GM18870 (cell line): ENCODE measurements around the gene SLCO3A1.

Source experiments
- ATAC-seq: cut with Tn5 transposase; IDR thresholded peaks from one replicate; pipeline ENCODE4 v1.9.1; 2021; ENCODE audit warnings: moderate library complexity; ENCODE audit not compliant: unreplicated experiment

The SLCO3A1 gene

DNA sequence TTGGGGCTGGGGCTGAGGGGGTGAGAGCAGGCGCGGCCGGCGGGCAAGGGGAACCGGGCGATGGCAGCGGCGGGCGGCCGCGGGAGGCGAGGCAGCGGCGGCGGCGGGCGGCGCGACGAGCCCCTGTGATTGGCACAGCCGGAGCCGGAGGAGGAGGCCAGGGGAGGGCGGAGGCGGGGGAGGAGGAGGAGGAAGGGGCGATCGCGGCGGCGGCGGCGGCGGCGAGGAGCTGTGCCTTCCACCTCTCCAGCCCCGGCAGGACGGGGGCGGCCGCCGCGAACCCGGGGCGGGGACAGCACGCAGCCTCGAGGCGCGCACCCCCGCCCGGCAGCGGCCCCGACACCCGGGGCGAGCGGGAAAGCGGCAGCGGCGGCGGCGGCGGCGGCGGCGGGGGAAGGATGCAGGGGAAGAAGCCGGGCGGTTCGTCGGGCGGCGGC is at the start of gene SLCO3A1:
SLCO3A1 (plus strand) TSS at position 198 of the 437 bp plus-strand sequence.
- ATAC-seq = no peak

DNA sequence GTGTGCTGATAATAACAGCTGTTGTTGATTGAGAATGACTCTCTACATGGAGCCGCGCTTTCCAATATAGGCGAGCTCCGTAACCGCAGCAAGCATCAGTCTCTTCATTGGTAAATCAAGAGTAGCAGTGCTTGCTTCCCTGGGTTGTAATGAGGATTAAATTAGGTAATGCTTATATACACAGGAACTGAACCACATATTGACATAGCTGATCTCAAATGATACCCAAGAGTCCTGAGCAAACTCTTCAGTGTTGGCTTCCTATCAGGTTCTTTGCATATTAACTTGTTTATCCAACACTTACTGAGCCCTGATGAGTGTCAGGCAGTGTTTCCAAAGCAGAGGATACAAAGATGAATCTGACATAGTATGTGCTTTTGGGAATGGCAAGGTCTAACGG is 46.4 kb upstream of the SLCO3A1 start:
- no peak for ATAC-seq

GRCh38 chr15:91813924-91814323 is 39.6 kb upstream of the SLCO3A1 start:
- no peak for ATAC-seq

DNA sequence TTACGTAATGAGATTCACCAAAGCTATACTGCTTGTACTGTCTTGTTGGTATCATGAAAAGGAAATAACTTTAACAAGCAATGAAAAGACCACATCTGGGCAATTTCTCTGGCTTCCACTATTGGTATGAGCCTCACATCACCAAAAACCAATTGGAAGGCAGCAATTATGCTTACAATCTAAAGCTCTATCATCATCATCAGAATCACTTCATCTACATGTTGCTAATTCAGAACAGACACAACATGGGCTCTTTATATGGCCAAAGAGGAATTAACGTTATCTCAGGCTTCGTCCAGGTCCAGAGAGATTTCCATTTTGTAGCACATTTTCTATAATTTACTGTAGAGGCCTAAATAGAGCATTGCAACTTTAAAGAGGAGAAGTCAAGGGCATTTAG is 36.6 kb upstream of the SLCO3A1 start:
- ATAC-seq = no peak

DNA sequence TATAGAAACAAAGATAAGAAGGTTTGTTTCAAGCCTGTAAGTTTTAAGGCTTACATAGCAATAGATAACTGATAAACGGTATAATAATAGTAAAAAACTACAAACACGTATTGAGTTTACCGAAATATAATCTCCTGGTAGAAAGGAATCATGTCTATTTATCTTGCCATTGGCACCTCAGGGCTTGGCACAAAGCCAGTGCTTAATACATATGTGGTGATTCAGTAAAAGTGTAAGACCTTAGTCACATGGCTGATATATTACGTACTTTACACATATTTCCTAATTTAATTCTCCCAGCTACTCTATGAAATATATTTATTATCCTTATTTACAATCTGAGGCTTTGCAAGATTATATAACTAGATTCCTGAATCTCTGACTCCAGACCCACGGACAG is 32.0 kb upstream of the SLCO3A1 start:
- ATAC-seq = no peak

GRCh38 chr15:91824256-91824655 is 29.3 kb upstream of the SLCO3A1 start:
- ATAC-seq = no peak

- no peak for ATAC-seq
These were observed 27.1 kb upstream of the SLCO3A1 start for GRCh38 chr15:91826443-91826842.

DNA sequence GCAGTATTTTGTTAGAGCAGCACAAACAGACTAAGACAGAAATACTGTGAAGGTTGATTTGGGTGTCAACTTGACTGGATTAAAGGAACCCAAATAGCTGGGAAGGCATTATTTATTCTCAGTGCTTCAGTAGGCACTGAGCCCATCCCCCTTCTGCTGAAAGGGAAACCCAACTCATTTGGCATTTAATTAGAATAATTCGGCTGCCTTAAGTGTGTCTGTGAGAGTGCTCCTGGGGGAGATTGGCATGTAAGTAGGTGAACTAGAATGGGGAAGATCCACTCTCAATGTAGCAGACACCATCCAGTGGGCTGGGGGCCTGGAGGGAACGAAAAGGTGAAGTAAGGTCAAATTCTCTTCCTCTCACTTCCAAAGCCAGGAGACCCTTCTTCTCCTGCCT is 20.5 kb upstream of the SLCO3A1 start:
- no peak for ATAC-seq

DNA sequence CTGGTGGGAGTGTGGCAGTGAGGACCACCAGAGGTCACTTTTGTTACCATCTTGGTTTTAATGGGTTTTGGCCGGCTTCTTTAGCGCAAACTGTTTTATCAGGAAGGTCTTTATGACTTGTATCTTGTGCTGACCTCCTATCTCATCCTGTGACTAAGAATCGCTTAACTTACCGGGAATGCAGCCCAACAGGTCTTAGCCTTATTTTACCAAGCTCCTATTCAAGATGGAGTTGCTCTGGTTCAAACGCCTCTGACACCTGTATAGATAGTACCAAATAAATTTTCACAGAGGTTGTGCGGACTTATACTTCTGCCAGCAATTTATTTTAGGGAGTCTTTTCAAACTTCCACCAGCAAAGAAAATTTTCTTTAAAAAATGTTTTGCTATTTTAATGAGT is 13.6 kb upstream of the SLCO3A1 start:
- no peak for ATAC-seq

GRCh38 chr15:91841861-91842260 is 11.6 kb upstream of the SLCO3A1 start:
- no peak for ATAC-seq

DNA sequence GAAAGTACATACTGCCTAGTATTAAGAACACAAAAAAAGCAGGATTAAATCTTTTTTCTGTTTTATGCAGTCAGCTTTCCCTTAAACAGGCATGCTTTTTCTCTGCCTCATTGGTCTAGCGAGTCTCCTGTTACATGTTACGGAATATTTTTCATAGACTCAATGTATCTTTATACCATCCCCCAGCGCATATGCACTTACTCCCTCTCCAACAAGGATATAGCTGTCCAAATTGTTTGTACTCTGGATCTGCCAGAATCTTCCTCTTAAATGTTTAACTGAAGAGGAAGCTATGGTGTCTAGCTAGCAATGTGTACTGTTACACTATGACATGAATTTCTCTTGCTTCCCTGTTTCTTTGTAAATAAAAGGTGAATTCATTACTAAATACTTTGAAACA is 9.2 kb upstream of the SLCO3A1 start:
- no peak for ATAC-seq

DNA sequence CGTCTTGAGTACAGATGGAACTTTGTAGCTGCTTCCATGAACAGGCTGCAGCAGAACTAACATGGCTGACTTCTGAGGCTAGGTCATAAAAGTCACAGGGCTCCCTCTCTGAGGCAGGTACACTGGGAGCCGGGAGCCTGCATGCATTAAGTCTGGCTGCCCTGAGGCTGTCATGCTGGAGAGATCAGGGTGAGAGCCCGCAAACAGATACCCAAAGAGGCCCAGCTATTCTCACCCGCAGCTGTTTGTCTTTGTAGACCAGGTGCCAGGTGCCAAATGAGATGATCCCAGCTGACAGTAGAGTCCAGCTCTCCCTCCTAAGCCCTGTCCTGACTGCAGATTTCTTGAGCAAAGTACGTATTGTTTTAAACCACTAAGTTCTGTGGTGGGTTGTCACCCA is 8.6 kb upstream of the SLCO3A1 start:
- no peak for ATAC-seq

- ATAC-seq = no peak
These were observed 7.8 kb upstream of the SLCO3A1 start for GRCh38 chr15:91845720-91846119.

- no peak for ATAC-seq
These were observed 4.3 kb upstream of the SLCO3A1 start for GRCh38 chr15:91849180-91849579.

DNA sequence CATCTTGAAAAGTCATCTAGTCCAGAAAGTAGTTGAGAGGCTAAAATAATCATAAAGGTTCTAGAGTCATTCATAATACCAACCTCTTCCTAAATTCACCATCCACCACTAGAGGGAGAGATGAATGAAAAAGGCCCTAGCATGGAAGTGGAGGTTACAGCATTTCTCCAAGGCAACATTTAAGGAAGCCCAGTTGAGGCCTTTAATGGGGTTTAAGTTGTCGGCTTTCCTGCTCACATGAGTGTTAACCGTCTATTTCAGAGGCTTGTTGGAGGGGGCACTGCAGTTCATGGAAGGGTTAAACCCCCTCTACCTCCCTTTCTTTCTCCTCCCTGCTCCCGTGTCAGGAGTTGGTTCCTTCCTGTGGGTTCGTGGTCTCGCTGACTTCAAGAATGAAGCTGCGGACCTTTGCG is 3.8 kb upstream of the SLCO3A1 start:
- ATAC-seq = no peak

GRCh38 chr15:91852741-91853510 is 582 bp upstream of the SLCO3A1 start:
- ATAC-seq = no peak

- no peak for ATAC-seq
These were observed 585 bp downstream of the SLCO3A1 start for GRCh38 chr15:91853948-91854638.

- ATAC-seq = no peak
These were observed 1.1 kb downstream of the SLCO3A1 start for GRCh38 chr15:91854639-91854990.

DNA sequence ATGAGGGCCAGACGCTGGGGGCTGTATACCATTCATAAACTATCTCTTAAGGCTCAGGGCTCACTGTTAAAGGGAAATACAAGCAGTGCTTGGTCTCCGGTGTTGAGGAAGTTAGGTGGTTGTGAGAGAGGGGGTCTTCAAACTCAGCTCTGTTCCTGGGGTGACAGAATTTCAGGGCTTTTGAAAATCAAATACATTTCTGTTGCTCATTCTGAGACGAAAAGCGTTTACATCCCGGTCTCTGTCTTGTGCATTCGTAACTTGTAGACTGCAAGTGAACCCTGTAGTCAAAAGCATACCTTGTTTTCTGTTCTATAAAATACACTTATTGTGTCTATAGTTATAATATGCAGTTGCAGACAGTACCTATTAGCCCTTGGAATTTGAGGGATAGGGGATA is 1.7 kb downstream of the SLCO3A1 start:
- no peak for ATAC-seq

DNA sequence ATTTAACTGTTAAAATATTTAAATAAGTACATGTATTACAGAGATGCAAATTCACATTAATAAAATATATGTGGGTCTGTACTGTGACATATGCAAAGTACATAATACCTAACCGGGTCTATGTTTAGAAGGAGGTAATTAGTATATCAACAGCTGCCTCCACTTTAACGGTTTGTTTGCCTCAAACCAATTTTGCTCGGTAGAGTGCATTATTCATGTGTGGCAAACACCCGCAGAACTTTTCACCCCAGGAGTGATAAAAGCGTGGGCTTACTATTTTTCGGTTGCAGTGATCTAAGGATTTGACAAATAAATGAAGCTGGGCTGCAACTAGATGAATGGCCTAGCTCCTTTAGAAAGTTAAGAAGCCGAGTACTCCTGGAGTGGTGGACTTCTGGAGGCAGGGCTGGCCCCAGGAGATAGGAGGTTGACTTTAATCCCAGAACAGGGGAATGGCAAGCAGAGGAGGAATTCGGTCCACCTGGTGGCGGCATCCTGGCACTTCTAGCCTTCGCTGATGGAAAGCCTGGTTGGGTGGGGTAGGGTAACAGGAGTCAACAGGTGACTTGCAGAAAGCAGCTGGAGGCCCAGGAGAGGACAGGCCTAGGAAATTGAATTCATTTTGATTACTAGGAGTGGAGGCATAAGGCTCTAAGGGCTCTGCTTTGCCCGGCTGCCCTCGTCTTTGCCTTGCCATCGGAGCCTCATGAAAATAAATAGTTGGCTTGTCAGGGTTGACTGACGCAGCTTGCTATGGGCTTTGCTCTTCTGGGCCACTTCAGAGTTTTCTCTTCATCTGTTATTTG is 2.4 kb downstream of the SLCO3A1 start:
- no peak for ATAC-seq

GRCh38 chr15:91857224-91857585 is 3.7 kb downstream of the SLCO3A1 start:
- no peak for ATAC-seq

DNA sequence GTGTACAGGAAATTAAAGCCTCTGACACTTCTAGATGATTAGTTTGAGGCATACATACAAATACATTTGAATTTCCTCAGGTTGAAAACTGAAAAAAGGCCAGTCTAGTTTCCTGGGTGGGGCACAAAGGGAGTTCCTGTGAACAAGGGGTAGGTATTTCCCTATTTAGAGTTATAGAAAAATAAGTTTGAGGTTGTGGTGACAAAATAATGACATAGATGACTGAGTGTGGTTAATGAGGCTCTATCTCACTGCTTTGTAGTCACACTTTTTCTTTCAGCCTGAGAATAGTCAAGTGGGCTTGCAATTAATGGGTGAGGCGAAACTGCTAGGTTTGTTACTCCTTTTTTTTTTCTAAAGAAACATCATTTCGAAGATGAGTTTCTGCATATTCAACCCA is 4.3 kb downstream of the SLCO3A1 start:
- ATAC-seq = peak; percentile 87
